Subcutaneous adipose tissue (tissue), 4 donors: ENCODE data around the gene ZNF628. TPM values are rescaled to one million over a fixed set of nuclear protein-coding genes. Genes with fewer than 3 reads are reported as not detected.

ENCODE experiments used
- total RNA-seq, 4 donors: library from RNA; depleted of rRNA; stranded (reverse); fragments of >200 nt; gene quantifications; one replicate each; pipeline ENCODE4 v1.1.0, GENCODE V29; 2016
- TF ChIP-seq, protein P1 (sequence below): fragments of 450-650 bp; IDR thresholded peaks from one replicate; pipeline ENCODE4 v1.5.1; 2016; ENCODE audit warnings: low read depth, mild to moderate bottlenecking, control low read depth, antibody characterized with exemption, moderate library complexity

The ZNF628 gene
- total RNA-seq, 4 donors from 2014 or later = 0.88 to 2.6 (median 2.3) TPM

DNA sequence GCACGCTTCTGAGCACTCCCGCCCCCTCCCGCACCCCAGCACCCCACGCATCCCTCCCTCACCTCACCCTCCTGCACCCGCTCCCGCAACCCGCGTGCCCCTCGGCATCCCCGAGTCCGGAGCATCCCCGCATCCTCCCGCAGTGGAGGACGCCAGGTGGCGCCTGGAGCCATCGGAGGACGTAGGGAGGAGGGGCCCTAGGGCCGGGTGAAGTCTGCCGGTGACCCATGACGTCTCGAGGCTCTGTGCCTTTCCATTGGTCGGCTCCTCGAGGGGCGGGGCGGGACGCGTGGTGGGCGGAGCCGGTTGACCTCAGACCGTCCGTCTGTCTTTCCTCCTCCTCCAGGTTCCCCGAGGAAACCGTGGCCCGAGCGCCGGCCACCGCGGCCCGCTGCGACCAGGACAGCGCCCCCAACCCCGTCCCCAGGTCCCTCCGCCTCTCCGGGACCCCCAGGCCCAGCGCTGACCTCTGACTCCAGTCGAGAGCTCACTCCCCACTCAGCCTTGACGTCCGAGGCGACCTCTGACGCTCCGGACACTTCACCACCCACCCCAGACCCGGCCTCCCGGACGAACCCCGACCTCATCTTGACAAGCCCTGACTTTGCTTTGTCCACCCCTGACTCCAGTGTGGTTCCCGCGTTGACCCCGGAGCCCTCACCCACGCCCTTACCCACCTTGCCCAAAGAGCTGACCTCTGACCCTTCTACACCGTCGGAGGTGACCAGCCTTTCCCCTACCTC lies 40.6 kb downstream of the ZNF628 start:
- TF ChIP-seq, protein P1, sequence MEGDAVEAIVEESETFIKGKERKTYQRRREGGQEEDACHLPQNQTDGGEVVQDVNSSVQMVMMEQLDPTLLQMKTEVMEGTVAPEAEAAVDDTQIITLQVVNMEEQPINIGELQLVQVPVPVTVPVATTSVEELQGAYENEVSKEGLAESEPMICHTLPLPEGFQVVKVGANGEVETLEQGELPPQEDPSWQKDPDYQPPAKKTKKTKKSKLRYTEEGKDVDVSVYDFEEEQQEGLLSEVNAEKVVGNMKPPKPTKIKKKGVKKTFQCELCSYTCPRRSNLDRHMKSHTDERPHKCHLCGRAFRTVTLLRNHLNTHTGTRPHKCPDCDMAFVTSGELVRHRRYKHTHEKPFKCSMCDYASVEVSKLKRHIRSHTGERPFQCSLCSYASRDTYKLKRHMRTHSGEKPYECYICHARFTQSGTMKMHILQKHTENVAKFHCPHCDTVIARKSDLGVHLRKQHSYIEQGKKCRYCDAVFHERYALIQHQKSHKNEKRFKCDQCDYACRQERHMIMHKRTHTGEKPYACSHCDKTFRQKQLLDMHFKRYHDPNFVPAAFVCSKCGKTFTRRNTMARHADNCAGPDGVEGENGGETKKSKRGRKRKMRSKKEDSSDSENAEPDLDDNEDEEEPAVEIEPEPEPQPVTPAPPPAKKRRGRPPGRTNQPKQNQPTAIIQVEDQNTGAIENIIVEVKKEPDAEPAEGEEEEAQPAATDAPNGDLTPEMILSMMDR = no peak

DNA sequence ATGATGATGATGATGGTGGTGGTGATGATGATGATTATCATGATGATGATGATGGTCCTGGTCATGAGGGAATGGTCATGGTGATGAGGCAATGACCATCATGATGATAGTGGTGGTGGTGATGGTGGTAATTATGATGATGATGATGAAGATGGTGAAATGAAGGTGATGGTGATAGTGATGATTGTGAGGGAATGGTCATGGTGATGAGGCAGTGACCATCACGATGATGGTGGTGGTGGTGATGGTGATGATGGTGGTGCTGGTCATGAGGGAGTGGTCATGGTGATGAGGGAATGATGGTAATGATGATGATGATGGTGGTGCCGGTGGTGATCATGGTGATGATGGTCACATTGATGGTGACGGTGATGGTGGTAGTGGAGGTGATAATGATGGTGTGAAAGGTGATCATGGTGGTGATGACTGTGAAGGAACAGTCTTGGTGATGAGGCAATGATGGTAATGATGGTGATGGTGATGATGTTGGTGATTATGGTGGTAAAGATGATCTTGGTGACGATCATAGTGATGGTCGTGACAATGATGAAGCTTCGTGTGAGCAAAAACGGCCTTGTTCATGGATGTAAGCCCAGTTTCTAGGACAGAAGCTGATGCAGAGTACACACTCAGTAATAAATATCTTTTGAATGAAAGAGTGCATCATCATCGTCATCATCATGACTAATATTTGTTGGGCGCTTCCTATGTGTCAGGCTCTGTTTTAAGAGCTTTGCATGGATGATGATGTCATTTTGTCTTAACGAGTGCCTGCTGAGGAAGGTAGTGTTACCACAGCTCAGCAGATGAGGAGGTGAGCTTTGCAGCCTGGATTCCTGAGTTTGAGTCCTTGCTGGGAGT lies 43.3 kb downstream of the ZNF628 start:
- TF ChIP-seq, protein P1 = no peak

DNA sequence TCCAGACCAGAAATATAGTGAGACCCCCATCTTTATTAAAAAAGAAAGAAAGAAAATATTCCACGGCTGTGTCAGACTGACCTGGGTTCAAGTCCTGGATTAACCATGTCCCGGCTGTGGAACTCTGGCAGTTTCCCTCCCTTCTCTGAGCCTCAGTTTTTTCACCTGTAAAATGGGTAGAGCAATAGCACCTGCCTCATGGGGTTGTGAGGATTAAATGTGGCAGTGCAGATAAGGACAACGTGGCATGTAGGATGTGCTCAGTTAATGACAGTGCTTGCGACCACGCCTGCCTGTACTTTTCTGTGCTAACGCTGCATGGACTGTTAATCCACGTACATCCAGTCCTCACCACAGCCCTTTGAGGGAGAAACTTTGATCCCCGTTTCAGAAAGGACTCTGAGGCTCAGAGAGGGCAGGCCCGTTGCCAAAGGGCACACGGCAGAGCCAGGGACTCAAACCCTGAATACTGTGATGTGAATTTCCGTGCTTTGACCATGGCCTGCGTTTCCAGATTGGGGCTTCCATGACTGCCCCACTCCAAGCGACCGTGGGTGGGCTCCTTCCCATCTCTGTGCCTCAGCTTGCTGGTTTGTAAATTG lies 44.4 kb downstream of the ZNF628 start:
- TF ChIP-seq, protein P1 = no peak

DNA sequence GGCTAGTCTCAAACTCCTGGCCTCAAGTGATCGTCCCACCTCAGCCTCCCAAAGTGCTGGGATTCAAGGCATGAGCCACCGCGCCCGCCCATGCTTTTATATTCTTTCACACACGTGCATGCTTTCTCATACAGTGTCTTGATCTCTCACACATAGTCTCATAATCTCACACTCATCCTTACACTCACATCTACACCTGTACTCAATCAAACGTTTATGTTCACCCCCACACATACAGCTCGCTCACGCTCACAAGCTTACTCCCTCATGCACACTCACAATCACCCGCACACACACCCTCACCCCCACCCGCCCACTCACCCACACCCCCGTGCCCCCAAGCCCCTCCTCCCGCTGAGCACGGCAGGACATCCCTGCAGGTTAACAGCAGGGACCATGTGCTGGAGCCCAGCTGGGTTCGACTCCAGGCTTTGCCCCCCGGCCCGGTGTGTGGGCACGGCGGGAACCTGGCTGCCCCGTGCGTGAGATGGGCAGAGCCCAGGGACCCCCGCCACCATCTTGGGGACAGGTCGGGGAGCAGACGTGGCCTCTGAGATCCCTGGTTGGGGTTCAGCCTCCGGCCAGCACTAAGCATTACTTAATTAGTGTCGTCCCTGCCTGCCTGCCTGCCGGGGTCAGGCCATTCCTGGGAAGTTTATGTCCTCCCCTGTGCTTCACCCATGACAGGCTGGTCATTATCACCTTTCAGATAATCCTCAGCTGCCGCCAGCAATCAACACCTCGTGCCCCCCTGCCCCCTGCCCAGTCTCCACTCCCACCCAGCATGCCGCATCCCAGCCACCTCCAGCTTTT lies 49.1 kb downstream of the ZNF628 start:
- TF ChIP-seq, protein P1 = no peak

DNA sequence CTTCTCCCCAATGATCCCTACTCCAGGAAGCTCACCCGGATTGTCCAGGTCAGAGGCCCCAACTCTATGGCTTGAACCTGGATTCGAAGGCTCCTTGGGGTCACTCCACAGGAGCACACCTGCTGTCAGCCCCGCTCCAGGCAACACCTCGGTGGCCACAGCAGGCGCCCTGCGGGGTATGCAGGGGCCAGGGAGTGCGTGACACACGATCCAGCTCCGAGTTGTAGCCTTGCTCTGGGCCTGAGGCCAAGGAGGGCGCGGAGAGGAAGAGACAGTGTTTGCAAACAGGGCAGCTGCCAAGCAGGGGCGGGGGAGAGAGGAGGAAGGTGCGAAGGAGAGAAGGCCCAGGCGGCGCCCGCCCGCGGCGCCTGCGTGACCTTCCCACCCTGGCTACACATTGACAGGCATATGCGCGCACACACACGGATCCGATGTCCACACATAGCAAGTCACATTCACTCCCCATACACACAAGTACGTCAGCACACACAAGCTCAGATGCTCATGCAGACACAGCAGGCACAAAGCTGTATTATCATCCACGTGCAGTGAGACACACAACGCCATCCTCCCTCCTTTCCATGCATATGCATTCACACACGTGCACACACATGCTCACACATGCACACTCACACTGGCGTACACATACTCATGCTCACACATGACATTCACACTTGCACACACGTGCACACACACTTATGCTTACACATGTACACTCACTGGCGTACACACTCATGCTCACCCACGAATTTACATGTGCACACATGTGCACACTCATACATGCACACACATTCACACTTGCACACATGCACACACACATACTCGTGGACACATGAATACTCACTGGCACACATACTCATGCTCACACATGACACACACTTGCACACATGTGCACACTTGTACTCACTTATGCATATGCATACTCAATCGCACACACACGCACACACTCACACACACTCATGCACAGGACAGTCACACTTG lies 50.1 kb downstream of the ZNF628 start:
- TF ChIP-seq, protein P1 = no peak
